ENCODE data around the gene LCE7A.

Gene LCE7A

GRCh38 chr1:152811050-152811449 is 48.7 kb upstream of the LCE7A start (continued):
- no peak for TF ChIP-seq ZNF549 (tag by site-specific recombination; IDR thresholded peaks at IDR 0.05)
- no peak for TF ChIP-seq ZNF629 (tag by site-specific recombination; IDR thresholded peaks at IDR 0.05)
- no peak for TF ChIP-seq ZNF585B (tag by site-specific recombination; IDR thresholded peaks at IDR 0.05)
- TF ChIP-seq, protein P1, sequence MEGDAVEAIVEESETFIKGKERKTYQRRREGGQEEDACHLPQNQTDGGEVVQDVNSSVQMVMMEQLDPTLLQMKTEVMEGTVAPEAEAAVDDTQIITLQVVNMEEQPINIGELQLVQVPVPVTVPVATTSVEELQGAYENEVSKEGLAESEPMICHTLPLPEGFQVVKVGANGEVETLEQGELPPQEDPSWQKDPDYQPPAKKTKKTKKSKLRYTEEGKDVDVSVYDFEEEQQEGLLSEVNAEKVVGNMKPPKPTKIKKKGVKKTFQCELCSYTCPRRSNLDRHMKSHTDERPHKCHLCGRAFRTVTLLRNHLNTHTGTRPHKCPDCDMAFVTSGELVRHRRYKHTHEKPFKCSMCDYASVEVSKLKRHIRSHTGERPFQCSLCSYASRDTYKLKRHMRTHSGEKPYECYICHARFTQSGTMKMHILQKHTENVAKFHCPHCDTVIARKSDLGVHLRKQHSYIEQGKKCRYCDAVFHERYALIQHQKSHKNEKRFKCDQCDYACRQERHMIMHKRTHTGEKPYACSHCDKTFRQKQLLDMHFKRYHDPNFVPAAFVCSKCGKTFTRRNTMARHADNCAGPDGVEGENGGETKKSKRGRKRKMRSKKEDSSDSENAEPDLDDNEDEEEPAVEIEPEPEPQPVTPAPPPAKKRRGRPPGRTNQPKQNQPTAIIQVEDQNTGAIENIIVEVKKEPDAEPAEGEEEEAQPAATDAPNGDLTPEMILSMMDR (tag by site-specific recombination; IDR thresholded peaks at IDR 0.05): no peak
- no peak for TF ChIP-seq ZNF792 (tag by site-specific recombination; IDR thresholded peaks at IDR 0.05)
- no peak for TF ChIP-seq ZNF140 (tag by site-specific recombination; IDR thresholded peaks at IDR 0.05)
- no peak for TF ChIP-seq ZXDB (tag by site-specific recombination; IDR thresholded peaks at IDR 0.05)
- no peak for TF ChIP-seq REPIN1 (tag by site-specific recombination; IDR thresholded peaks at IDR 0.05; ENCODE audit: low read depth)
- TF ChIP-seq MZF1 (tag by site-specific recombination; IDR thresholded peaks at IDR 0.05; ENCODE audit: borderline replicate concordance): no peak
- TF ChIP-seq EGR2 (tag by site-specific recombination; IDR thresholded peaks at IDR 0.05; ENCODE audit: low read depth): no peak
- no peak for TF ChIP-seq ZNF169 (tag by site-specific recombination; IDR thresholded peaks at IDR 0.05)
- TF ChIP-seq ZNF341 (tag by site-specific recombination; IDR thresholded peaks at IDR 0.05; ENCODE audit: low read depth): no peak
- TF ChIP-seq, protein P2, sequence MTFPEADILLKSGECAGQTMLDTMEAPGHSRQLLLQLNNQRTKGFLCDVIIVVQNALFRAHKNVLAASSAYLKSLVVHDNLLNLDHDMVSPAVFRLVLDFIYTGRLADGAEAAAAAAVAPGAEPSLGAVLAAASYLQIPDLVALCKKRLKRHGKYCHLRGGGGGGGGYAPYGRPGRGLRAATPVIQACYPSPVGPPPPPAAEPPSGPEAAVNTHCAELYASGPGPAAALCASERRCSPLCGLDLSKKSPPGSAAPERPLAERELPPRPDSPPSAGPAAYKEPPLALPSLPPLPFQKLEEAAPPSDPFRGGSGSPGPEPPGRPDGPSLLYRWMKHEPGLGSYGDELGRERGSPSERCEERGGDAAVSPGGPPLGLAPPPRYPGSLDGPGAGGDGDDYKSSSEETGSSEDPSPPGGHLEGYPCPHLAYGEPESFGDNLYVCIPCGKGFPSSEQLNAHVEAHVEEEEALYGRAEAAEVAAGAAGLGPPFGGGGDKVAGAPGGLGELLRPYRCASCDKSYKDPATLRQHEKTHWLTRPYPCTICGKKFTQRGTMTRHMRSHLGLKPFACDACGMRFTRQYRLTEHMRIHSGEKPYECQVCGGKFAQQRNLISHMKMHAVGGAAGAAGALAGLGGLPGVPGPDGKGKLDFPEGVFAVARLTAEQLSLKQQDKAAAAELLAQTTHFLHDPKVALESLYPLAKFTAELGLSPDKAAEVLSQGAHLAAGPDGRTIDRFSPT (tag by site-specific recombination; IDR thresholded peaks at IDR 0.05): no peak

GRCh38 chr1:152811671-152812070 is 48.1 kb upstream of the LCE7A start, which contains the start of gene LCE1B:
TSS of gene LCE1B (plus strand) at chr1:152811971. CDS start at chr1:152812447, 476 bp downstream.
- Histone ChIP-seq H3K4me1 (ENCODE audit: control insufficient read depth, insufficient read depth, low read length) (no peaks in the 10 kb centered on the region), H3K4me3 (ENCODE audit: low read depth, low read length) (no peak within 1 kb of the TSS), H3K36me3 (ENCODE audit: control insufficient read depth in 2 of 2, insufficient read depth in 1 of 2, low read length in 2 of 2) (no peaks in the 10 kb centered on the region), H3K9me3 (ENCODE audit: control insufficient read depth, insufficient read depth, low read depth, low read length) (no peaks in the 10 kb centered on the region), H3K27ac (ENCODE audit: extremely low read depth, low read depth, low read length) (no peak within 1 kb of the TSS)
- ChIA-PET CTCF (no interaction called here), POLR2A (no interaction called here)
- TF ChIP-seq PBX3 (CRISPR knock-in tag; IDR thresholded peaks at IDR 0.05) (no peak), OVOL3 (tag by site-specific recombination; IDR thresholded peaks at IDR 0.05) (no peak), IKZF3 (tag by site-specific recombination; IDR thresholded peaks at IDR 0.05) (no peak), YY2 (tag by site-specific recombination; IDR thresholded peaks at IDR 0.05) (no peak), MYNN (tag by site-specific recombination; IDR thresholded peaks at IDR 0.05; ENCODE audit: borderline replicate concordance) (no peak), ZNF626 (tag by site-specific recombination; IDR thresholded peaks at IDR 0.05) (no peak), SETDB1 (IDR thresholded peaks at IDR 0.05; ENCODE audit: insufficient read length, low read length) (no peak), ZNF398 (tag by site-specific recombination; IDR thresholded peaks at IDR 0.05) (no peak), ZNF341 (tag by site-specific recombination; IDR thresholded peaks at IDR 0.05; ENCODE audit: low read depth) (no peak)
- TF ChIP-seq, protein P3, sequence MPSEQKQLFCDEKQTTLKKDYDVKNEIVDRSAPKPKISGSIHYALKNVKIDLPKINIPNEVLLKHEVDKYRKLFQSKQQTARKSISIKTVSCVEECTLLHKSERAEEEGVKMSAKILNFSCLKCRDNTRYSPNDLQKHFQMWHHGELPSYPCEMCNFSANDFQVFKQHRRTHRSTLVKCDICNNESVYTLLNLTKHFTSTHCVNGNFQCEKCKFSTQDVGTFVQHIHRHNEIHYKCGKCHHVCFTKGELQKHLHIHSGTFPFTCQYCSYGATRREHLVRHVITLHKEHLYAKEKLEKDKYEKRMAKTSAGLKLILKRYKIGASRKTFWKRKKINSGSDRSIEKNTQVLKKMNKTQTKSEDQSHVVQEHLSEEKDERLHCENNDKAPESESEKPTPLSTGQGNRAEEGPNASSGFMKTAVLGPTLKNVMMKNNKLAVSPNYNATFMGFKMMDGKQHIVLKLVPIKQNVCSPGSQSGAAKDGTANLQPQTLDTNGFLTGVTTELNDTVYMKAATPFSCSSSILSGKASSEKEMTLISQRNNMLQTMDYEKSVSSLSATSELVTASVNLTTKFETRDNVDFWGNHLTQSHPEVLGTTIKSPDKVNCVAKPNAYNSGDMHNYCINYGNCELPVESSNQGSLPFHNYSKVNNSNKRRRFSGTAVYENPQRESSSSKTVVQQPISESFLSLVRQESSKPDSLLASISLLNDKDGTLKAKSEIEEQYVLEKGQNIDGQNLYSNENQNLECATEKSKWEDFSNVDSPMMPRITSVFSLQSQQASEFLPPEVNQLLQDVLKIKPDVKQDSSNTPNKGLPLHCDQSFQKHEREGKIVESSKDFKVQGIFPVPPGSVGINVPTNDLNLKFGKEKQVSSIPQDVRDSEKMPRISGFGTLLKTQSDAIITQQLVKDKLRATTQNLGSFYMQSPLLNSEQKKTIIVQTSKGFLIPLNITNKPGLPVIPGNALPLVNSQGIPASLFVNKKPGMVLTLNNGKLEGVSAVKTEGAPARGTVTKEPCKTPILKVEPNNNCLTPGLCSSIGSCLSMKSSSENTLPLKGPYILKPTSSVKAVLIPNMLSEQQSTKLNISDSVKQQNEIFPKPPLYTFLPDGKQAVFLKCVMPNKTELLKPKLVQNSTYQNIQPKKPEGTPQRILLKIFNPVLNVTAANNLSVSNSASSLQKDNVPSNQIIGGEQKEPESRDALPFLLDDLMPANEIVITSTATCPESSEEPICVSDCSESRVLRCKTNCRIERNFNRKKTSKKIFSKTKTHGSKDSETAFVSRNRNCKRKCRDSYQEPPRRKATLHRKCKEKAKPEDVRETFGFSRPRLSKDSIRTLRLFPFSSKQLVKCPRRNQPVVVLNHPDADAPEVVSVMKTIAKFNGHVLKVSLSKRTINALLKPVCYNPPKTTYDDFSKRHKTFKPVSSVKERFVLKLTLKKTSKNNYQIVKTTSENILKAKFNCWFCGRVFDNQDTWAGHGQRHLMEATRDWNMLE (tag by site-specific recombination; conservative IDR thresholded peaks at IDR 0.05; ENCODE audit: low read depth): no peak
